Measurements from ENCODE around the gene BRD7.

The BRD7 gene

GRCh38 chr16:50407351-50407750, 38.6 kb upstream of the BRD7 start:
- H3K36me3 ChIP-seq (ENCODE audit: control insufficient read depth, insufficient read depth, low read length), result no peaks in the 10 kb centered on the region
- DNase-seq (ENCODE audit: extremely low read depth, insufficient read length), result no peak
- TF ChIP-seq, protein P1, sequence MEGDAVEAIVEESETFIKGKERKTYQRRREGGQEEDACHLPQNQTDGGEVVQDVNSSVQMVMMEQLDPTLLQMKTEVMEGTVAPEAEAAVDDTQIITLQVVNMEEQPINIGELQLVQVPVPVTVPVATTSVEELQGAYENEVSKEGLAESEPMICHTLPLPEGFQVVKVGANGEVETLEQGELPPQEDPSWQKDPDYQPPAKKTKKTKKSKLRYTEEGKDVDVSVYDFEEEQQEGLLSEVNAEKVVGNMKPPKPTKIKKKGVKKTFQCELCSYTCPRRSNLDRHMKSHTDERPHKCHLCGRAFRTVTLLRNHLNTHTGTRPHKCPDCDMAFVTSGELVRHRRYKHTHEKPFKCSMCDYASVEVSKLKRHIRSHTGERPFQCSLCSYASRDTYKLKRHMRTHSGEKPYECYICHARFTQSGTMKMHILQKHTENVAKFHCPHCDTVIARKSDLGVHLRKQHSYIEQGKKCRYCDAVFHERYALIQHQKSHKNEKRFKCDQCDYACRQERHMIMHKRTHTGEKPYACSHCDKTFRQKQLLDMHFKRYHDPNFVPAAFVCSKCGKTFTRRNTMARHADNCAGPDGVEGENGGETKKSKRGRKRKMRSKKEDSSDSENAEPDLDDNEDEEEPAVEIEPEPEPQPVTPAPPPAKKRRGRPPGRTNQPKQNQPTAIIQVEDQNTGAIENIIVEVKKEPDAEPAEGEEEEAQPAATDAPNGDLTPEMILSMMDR (IDR thresholded peaks at IDR 0.05; ENCODE audit: insufficient read depth, low read length, poor library complexity, severe bottlenecking), result no peak
- no peak overlapping the region for H3K4me3 ChIP-seq (replicated peaks; ENCODE audit: low read depth, low read length)
- no peaks in the 10 kb centered on the region; the same call in 1 of the 2 replicates for H3K27me3 ChIP-seq (replicated peaks; ENCODE audit: control insufficient read depth, insufficient read depth, low read length)

DNA sequence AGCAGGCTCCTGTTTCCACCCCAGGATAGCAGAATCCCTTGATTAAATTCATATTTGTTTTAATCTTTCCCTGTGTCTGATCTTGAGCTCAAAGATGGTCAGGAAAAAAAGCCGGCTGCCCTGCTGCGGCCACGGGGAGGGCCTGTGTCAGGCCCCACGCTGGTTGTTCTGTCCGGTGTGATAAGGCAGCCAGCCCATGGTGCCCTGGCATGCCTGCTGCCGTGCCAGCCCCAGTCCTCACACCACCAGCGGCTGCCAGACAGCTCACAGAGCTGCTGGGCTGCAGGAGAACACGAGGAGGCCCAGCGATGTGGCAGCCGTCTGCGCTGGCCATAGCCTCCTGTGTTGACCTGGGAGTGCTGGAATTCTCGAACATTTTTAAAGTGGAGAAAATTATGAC, 34.7 kb upstream of the BRD7 start:
- TF ChIP-seq, protein P1 (IDR thresholded peaks at IDR 0.05; ENCODE audit: insufficient read depth, low read length, poor library complexity, severe bottlenecking), result no peak
- Histone ChIP-seq H3K4me3 (replicated peaks; ENCODE audit: low read depth, low read length) (no peak overlapping the region), H3K36me3 (ENCODE audit: control insufficient read depth, insufficient read depth, low read length) (no peaks in the 10 kb centered on the region), H3K27me3 (replicated peaks; ENCODE audit: control insufficient read depth, insufficient read depth, low read length) (no peaks in the 10 kb centered on the region; the same call in 1 of the 2 replicates)
- no peak for DNase-seq (ENCODE audit: extremely low read depth, insufficient read length)

GRCh38 chr16:50402298-50402895, 33.6 kb upstream of the BRD7 start:
- no peak overlapping the region for H3K4me3 ChIP-seq (replicated peaks; ENCODE audit: low read depth, low read length)
- no peak for DNase-seq (ENCODE audit: extremely low read depth, insufficient read length)
- TF ChIP-seq, protein P1 (IDR thresholded peaks at IDR 0.05; ENCODE audit: insufficient read depth, low read length, poor library complexity, severe bottlenecking), result no peak

DNA sequence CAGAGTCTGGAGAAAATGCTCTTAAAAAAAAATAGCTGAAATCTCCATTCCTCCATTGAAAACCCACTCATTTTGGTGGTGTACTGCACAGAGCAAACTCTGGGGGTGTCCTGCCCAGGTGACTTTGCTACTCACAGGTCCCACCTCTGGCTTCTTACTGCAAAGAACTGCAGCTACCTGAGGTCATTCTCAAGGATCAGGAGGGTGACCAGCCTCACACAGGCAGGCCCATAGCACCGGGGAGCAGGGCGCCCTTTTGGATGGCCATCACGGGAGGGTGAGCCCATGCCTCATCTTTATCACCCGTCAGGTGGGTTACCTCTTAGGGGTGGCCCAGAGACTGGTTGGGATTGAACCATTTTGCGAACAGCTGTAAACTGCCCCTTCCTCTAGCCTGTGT, 32.6 kb upstream of the BRD7 start:
- no peak for DNase-seq (ENCODE audit: extremely low read depth, insufficient read length)
- TF ChIP-seq, protein P1 (IDR thresholded peaks at IDR 0.05; ENCODE audit: insufficient read depth, low read length, poor library complexity, severe bottlenecking), result no peak
- H3K4me3 ChIP-seq (replicated peaks; ENCODE audit: low read depth, low read length), result no peak overlapping the region
- H3K27me3 ChIP-seq (replicated peaks; ENCODE audit: control insufficient read depth, insufficient read depth, low read length), result no peaks in the 10 kb centered on the region; the same call in 1 of the 2 replicates
- no peaks in the 10 kb centered on the region for H3K36me3 ChIP-seq (ENCODE audit: control insufficient read depth, insufficient read depth, low read length)

More at GRCh38 chr16:50402298-50402895, 33.6 kb upstream of the BRD7 start:
- Histone ChIP-seq H3K36me3 (ENCODE audit: control insufficient read depth, insufficient read depth, low read length) (no peaks in the 10 kb centered on the region), H3K27me3 (replicated peaks; ENCODE audit: control insufficient read depth, insufficient read depth, low read length) (no peaks in the 10 kb centered on the region; the same call in 1 of the 2 replicates)

DNA sequence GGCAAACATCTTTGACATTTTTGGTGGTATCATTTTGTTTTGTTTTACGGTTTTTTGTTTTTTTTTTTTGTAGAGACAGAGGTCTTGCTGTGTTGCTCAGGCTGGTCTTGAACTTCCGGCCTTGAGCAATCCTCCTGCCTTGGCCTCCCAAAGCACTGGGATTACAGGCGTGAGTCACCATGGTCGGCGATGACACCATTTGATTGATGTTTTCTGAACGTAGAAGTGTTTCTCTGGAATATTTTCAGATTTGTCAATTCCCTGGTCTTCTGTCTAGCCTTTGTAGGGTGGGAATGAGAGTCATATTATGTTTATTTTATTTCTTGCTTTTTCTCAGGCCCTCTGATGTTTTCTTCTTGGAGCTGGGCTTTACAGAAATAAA, 32.2 kb upstream of the BRD7 start:
- no peak overlapping the region for H3K4me3 ChIP-seq (replicated peaks; ENCODE audit: low read depth, low read length)
- DNase-seq (ENCODE audit: extremely low read depth, insufficient read length), result no peak
- no peaks in the 10 kb centered on the region for H3K36me3 ChIP-seq (ENCODE audit: control insufficient read depth, insufficient read depth, low read length)
- TF ChIP-seq, protein P1 (IDR thresholded peaks at IDR 0.05; ENCODE audit: insufficient read depth, low read length, poor library complexity, severe bottlenecking), result no peak
- no peaks in the 10 kb centered on the region; the same call in 1 of the 2 replicates for H3K27me3 ChIP-seq (replicated peaks; ENCODE audit: control insufficient read depth, insufficient read depth, low read length)

Measured in GM06990 (cell line).